Bronchial epithelial cell (primary cell): ENCODE data around the gene PRKCB. TPM values are rescaled to one million over a fixed set of nuclear protein-coding genes. Genes with fewer than 3 reads are reported as not detected.
"Not testable (repeated sequence)": the region's sequence is repeated elsewhere in the genome, so short reads cannot be mapped to it uniquely, and the experiment has no call there.

ENCODE experiments used
- DNase-seq: peaks from one replicate; pipeline ENCODE4 v3.0.0-alpha.2; 2010; ENCODE audit warnings: low read depth
- FAIRE-seq: peaks from 2 replicates; lab custom pipeline; 2011; peaks lifted over from hg19 to GRCh38; lab: Jason Lieb, UNC
- H3K27me3 ChIP-seq: 2 replicates; pipeline ENCODE4 v1.5.1; 2011; ENCODE audit warnings: low read length; ENCODE audit not compliant: control insufficient read depth, insufficient read depth
- H3K36me3 ChIP-seq: 2 replicates; pipeline ENCODE4 v1.5.1; 2011; ENCODE audit warnings: low read length; ENCODE audit not compliant: control insufficient read depth, insufficient read depth
- H3K4me3 ChIP-seq: 2 replicates; pipeline ENCODE4 v1.5.1; 2011; ENCODE audit warnings: mild to moderate bottlenecking, low read depth, low read length, control low read depth
- CTCF ChIP-seq: IDR thresholded peaks from 2 replicates; pipeline ENCODE4 v1.5.1; 2011; ENCODE audit warnings: mild to moderate bottlenecking, moderate library complexity, low read length, control low read depth, inconsistent platforms; ENCODE audit not compliant: insufficient read depth, severe bottlenecking
- total RNA-seq: library from RNA; depleted of rRNA; stranded (reverse); fragments of >200 nt; gene quantifications from 2 replicates; pipeline ENCODE4 v1.2.1, GENCODE V29; 2014

PRKCB gene
- total RNA-seq, 1 donor from 2014 or later = not detected

DNA sequence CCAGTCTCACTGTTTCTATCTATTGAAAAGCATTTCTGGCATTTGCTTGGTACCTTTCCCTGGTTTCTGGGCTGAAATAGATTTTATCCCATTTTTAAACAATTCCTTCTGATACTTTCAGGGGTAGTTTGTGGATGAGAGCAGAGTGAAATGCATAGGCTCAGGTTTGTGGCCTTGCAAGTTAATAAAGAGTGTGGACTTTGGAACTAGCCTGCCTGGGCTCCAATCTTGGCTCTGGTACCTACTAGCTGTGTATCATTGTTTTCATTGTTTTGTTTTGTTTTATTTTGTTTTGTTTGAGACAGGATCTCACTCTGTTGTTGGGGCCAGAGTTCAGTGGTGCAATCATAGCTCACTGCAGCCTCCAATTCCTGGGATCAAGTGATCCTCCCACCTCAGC is 175.5 kb downstream of the PRKCB start:
- H3K27me3 ChIP-seq = no peaks in the 10 kb centered on the region

GRCh38 chr16:24013054-24013636 is 177.4 kb downstream of the PRKCB start:
- DNase-seq (no peak), FAIRE-seq (no peak)
- no peak for TF ChIP-seq CTCF
- Histone ChIP-seq H3K4me3 (no peak overlapping the region), H3K36me3 (no peaks in the 10 kb centered on the region), H3K27me3 (no peaks in the 10 kb centered on the region)

More for the DNA sequence above, 175.5 kb downstream of the PRKCB start:
- H3K4me3 ChIP-seq = no peak overlapping the region
- TF ChIP-seq CTCF = no peak
- DNase-seq = no peak
- no peaks in the 10 kb centered on the region for H3K36me3 ChIP-seq
- FAIRE-seq = no peak

DNA sequence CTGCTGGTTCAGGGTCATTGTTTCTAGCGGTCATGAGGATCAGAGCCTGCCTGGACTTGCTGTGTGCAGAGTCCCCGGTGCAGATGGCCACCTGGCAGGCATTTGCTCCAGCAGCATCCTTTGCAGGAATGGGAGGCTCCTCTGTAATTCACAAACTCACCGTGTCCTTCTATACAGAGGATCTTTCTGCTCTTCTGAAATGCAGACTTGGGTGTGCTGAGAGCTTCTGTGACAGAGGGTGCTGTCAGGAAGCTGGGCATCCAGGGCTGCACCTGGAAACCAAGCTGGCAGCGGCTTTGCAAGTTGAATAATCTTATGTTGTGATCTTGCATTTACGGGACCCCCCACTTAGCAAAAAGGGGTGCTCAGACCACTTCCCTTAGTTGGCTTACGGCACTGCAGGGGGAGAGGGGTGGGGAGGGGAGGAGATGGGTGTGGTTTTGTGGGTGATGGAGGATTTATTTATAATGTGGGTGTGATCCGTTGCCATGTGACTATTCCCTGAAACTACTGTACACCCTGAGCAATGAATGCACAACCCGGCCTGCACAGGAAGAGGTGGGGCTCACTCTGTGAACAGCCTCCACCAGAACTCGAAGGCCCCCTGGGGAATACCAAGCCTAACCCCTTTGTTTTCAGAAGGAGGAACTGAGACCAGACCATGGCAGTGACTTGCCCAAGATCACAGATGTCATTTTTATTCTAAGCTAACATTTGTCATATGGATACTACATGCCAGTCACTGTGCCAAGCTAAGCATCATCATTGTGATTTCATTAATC is 178.3 kb downstream of the PRKCB start:
- no peak for TF ChIP-seq CTCF
- FAIRE-seq = no peak
- DNase-seq = no peak

DNA sequence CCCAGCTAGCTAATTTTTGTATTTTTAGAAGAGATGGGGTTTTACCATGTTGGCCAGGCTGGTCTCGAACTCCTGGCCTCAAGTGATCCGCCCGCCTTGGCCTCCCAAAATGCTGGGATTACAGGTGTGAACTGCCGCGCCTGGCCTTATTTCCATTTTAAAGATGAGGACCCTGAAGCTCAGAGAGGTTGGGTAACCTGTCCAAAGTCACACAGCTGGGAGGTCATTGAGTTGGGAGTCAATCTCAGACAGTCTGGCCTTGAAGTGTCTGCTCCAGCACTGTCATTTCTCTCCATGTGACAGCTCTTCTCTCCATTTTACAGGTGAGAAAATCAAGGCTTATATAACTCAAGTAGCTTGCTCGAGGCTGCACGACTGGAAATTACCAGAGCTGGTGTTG is 179.2 kb downstream of the PRKCB start:
- not testable (repeated sequence) for H3K27me3 ChIP-seq, H3K4me3 ChIP-seq, H3K36me3 ChIP-seq, FAIRE-seq, DNase-seq

More for the DNA sequence above, 178.3 kb downstream of the PRKCB start:
- Histone ChIP-seq H3K27me3 (no peaks in the 10 kb centered on the region), H3K4me3 (no peak overlapping the region), H3K36me3 (no peaks in the 10 kb centered on the region)

DNA sequence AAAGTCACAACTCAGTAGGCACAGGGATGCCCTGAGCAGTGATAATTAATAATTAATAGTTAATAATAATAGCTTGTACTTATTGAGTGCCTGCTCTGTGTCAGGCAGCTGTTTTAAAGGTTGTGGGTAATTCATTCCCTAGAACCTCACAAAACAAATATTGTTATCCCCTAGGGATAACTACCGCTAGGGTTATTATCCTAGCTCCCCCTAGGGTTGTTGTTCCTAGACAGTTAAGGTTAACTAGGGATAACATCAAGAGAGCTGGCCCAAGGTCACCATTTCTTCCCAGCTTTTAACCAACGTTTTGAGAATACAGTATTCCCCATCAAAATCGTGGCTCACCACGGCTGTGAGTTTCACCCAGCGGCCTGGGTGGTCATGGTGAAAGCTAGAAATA is 180.1 kb downstream of the PRKCB start:
- no peak for TF ChIP-seq CTCF
- Histone ChIP-seq H3K36me3 (no peaks in the 10 kb centered on the region), H3K27me3 (no peaks in the 10 kb centered on the region), H3K4me3 (no peak overlapping the region)
- DNase-seq (no peak), FAIRE-seq (no peak)

GRCh38 chr16:24018485-24018884 is 182.7 kb downstream of the PRKCB start:
- no peak for TF ChIP-seq CTCF
- H3K27me3 ChIP-seq = no peaks in the 10 kb centered on the region
- H3K4me3 ChIP-seq = no peak overlapping the region
- no peaks in the 10 kb centered on the region for H3K36me3 ChIP-seq
- no peak for FAIRE-seq
- no peak for DNase-seq
